HEK293 (cell line): ENCODE measurements around the gene NAPG.

Experiments used
- KLF7 ChIP-seq: fragments of 450-650 bp; formaldehyde crosslinking; IDR thresholded peaks from 2 replicates; pipeline ENCODE4 v1.5.1; 2016; ENCODE audit warnings: missing biosample characterization, missing genetic modification characterization, borderline replicate concordance
- PRDM4 ChIP-seq: fragments of 450-650 bp; formaldehyde crosslinking; IDR thresholded peaks from 2 replicates; pipeline ENCODE4 v1.5.1; 2017; ENCODE audit warnings: missing biosample characterization, missing genetic modification characterization
- SCRT2 ChIP-seq: fragments of 450-650 bp; formaldehyde crosslinking; IDR thresholded peaks from 2 replicates; pipeline ENCODE4 v1.5.1; 2016; ENCODE audit warnings: missing biosample characterization, missing genetic modification characterization
- TCF7L2 ChIP-seq: IDR thresholded peaks from 2 replicates; pipeline ENCODE4 v1.6.1; 2011; ENCODE audit warnings: low read depth, mild to moderate bottlenecking, inconsistent platforms, low read length, moderate library complexity, borderline replicate concordance
- ZFP37 ChIP-seq: fragments of 450-650 bp; formaldehyde crosslinking; IDR thresholded peaks from 2 replicates; pipeline ENCODE4 v1.5.1; 2016; ENCODE audit warnings: missing biosample characterization, missing genetic modification characterization
- ZNF423 ChIP-seq: fragments of 450-650 bp; formaldehyde crosslinking; IDR thresholded peaks from 2 replicates; pipeline ENCODE4 v1.5.1; 2016; ENCODE audit warnings: missing biosample characterization, missing genetic modification characterization
- ZNF473 ChIP-seq: fragments of 450-650 bp; formaldehyde crosslinking; IDR thresholded peaks from 2 replicates; pipeline ENCODE4 v1.5.1; 2017; ENCODE audit warnings: missing biosample characterization, missing genetic modification characterization
- ZNF639 ChIP-seq: fragments of 450-650 bp; formaldehyde crosslinking; IDR thresholded peaks from 2 replicates; pipeline ENCODE4 v1.5.1; 2016; ENCODE audit warnings: missing biosample characterization, missing genetic modification characterization
- ZNF768 ChIP-seq: fragments of 450-650 bp; formaldehyde crosslinking; IDR thresholded peaks from 2 replicates; pipeline ENCODE4 v1.5.1; 2018; ENCODE audit warnings: missing biosample characterization, mild to moderate bottlenecking, missing genetic modification characterization
- TF ChIP-seq, protein P1 (sequence below): fragments of 450-650 bp; formaldehyde crosslinking; IDR thresholded peaks from 2 replicates; pipeline ENCODE4 v1.5.1; 2016; ENCODE audit warnings: missing biosample characterization, missing genetic modification characterization
- TF ChIP-seq, protein P2 (sequence below): fragments of 450-650 bp; formaldehyde crosslinking; IDR thresholded peaks from 2 replicates; pipeline ENCODE4 v1.5.1; 2016; ENCODE audit warnings: missing biosample characterization, missing genetic modification characterization
- TF ChIP-seq, protein P3 (sequence below): fragments of 450-650 bp; formaldehyde crosslinking; IDR thresholded peaks from 2 replicates; pipeline ENCODE4 v1.5.1; 2016; ENCODE audit warnings: missing biosample characterization, missing genetic modification characterization
- TF ChIP-seq, protein P4 (sequence below): fragments of 450-650 bp; IDR thresholded peaks from 2 replicates; pipeline ENCODE4 v1.5.1; 2018; ENCODE audit warnings: missing biosample characterization, mild to moderate bottlenecking, missing genetic modification characterization

DNA sequence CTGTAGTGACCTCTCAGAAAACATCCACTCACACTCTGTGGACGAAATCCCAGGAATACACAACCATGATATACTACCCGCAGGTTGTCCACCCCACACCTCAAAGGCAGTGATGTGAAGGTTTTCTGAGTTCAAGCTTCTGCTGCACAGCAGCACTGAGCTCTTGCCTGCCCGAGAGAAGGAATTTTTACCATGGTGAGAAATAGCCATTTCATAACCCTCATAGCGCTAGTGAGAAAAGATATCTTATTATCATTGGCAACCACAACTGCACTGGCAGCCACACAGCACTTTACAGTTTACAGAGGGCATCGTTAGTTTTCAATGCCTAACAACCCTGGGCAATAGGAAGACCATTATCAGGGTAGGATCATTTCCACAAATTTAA lies 36.9 kb downstream of the NAPG start:
- TF ChIP-seq PRDM4 (tag by site-specific recombination): no peak
- no peak for TF ChIP-seq KLF7 (tag by site-specific recombination)
- no peak for TF ChIP-seq ZNF473 (tag by site-specific recombination)
- no peak for TF ChIP-seq ZFP37 (tag by site-specific recombination)
- TF ChIP-seq, protein P1, sequence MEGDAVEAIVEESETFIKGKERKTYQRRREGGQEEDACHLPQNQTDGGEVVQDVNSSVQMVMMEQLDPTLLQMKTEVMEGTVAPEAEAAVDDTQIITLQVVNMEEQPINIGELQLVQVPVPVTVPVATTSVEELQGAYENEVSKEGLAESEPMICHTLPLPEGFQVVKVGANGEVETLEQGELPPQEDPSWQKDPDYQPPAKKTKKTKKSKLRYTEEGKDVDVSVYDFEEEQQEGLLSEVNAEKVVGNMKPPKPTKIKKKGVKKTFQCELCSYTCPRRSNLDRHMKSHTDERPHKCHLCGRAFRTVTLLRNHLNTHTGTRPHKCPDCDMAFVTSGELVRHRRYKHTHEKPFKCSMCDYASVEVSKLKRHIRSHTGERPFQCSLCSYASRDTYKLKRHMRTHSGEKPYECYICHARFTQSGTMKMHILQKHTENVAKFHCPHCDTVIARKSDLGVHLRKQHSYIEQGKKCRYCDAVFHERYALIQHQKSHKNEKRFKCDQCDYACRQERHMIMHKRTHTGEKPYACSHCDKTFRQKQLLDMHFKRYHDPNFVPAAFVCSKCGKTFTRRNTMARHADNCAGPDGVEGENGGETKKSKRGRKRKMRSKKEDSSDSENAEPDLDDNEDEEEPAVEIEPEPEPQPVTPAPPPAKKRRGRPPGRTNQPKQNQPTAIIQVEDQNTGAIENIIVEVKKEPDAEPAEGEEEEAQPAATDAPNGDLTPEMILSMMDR (tag by site-specific recombination): no peak
- TF ChIP-seq SCRT2: no peak
- TF ChIP-seq ZNF639 (tag by site-specific recombination): no peak
- TF ChIP-seq, protein P2, sequence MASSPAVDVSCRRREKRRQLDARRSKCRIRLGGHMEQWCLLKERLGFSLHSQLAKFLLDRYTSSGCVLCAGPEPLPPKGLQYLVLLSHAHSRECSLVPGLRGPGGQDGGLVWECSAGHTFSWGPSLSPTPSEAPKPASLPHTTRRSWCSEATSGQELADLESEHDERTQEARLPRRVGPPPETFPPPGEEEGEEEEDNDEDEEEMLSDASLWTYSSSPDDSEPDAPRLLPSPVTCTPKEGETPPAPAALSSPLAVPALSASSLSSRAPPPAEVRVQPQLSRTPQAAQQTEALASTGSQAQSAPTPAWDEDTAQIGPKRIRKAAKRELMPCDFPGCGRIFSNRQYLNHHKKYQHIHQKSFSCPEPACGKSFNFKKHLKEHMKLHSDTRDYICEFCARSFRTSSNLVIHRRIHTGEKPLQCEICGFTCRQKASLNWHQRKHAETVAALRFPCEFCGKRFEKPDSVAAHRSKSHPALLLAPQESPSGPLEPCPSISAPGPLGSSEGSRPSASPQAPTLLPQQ: no peak
- no peak for TF ChIP-seq ZNF768 (tag by site-specific recombination)
- no peak for TF ChIP-seq TCF7L2
- no peak for TF ChIP-seq ZNF423 (tag by site-specific recombination)
- TF ChIP-seq, protein P3, sequence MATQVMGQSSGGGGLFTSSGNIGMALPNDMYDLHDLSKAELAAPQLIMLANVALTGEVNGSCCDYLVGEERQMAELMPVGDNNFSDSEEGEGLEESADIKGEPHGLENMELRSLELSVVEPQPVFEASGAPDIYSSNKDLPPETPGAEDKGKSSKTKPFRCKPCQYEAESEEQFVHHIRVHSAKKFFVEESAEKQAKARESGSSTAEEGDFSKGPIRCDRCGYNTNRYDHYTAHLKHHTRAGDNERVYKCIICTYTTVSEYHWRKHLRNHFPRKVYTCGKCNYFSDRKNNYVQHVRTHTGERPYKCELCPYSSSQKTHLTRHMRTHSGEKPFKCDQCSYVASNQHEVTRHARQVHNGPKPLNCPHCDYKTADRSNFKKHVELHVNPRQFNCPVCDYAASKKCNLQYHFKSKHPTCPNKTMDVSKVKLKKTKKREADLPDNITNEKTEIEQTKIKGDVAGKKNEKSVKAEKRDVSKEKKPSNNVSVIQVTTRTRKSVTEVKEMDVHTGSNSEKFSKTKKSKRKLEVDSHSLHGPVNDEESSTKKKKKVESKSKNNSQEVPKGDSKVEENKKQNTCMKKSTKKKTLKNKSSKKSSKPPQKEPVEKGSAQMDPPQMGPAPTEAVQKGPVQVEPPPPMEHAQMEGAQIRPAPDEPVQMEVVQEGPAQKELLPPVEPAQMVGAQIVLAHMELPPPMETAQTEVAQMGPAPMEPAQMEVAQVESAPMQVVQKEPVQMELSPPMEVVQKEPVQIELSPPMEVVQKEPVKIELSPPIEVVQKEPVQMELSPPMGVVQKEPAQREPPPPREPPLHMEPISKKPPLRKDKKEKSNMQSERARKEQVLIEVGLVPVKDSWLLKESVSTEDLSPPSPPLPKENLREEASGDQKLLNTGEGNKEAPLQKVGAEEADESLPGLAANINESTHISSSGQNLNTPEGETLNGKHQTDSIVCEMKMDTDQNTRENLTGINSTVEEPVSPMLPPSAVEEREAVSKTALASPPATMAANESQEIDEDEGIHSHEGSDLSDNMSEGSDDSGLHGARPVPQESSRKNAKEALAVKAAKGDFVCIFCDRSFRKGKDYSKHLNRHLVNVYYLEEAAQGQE (tag by site-specific recombination): no peak
- TF ChIP-seq, protein P4, sequence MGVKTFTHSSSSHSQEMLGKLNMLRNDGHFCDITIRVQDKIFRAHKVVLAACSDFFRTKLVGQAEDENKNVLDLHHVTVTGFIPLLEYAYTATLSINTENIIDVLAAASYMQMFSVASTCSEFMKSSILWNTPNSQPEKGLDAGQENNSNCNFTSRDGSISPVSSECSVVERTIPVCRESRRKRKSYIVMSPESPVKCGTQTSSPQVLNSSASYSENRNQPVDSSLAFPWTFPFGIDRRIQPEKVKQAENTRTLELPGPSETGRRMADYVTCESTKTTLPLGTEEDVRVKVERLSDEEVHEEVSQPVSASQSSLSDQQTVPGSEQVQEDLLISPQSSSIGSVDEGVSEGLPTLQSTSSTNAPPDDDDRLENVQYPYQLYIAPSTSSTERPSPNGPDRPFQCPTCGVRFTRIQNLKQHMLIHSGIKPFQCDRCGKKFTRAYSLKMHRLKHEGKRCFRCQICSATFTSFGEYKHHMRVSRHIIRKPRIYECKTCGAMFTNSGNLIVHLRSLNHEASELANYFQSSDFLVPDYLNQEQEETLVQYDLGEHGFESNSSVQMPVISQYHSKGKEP: no peak
